Urinary bladder (tissue), 4 donors: ENCODE data around the gene SNTG2. TPM values are rescaled to one million over a fixed set of nuclear protein-coding genes. Genes with fewer than 3 reads are reported as not detected.
"Not testable (repeated sequence)": the region's sequence is repeated elsewhere in the genome, so short reads cannot be mapped to it uniquely, and the experiment has no call there.

Experiments
- DNase-seq: peaks from one replicate; pipeline ENCODE4 v3.0.0-alpha.2; 2015; ENCODE audit errors: extremely low spot score
- H3K27ac ChIP-seq: one replicate; pipeline ENCODE4 v1.5.1; 2013; ENCODE audit warnings: low read depth, mild to moderate bottlenecking, moderate library complexity
- H3K36me3 ChIP-seq: one replicate; pipeline ENCODE4 v1.6.1; 2013; ENCODE audit warnings: mild to moderate bottlenecking, moderate library complexity; ENCODE audit not compliant: insufficient read depth
- H3K4me1 ChIP-seq: one replicate; pipeline ENCODE4 v1.6.1; 2013; ENCODE audit warnings: mild to moderate bottlenecking, moderate library complexity; ENCODE audit not compliant: insufficient read depth
- H3K4me3 ChIP-seq: one replicate; pipeline ENCODE4 v1.5.1; 2013; ENCODE audit warnings: low read depth, low read length
- WGBS: extraction: QIAGEN DNeasy Blood & Tissue Kit; methylation state at CpG from one replicate; pipeline ENCODE4 v1.1.7; 2013; 5-methylcytosine and 5-hydroxymethylcytosine counted together
- polyA plus RNA-seq: library from polyadenylated mRNA; stranded (reverse); fragments of 200-250 nt; gene quantifications from one replicate; pipeline ENCODE4 v1.2.3, GENCODE V29; 2013
- total RNA-seq: library from RNA; depleted of rRNA; stranded (reverse); fragments of >200 nt; gene quantifications from one replicate; pipeline ENCODE4 v1.2.3, GENCODE V29; 2014
- donor health status: healthy with polysubstance abuse.
- donor health status: healthy.

The SNTG2 gene
- total and polyA plus RNA-seq, 2 donors = 0.69 to 1.6 TPM

- Histone ChIP-seq H3K27ac (no peak overlapping the region), H3K4me1 (no peaks in the 10 kb centered on the region), H3K36me3 (no peaks in the 10 kb centered on the region), H3K4me3 (no peak overlapping the region)
- 80% methylated on average over 10 of the region's 10 CpGs for WGBS
- DNase-seq = no peak
Observed at GRCh38 chr2:1101011-1101782, 150.5 kb downstream of the SNTG2 start.

GRCh38 chr2:1101982-1102590 is 151.4 kb downstream of the SNTG2 start:
- Histone ChIP-seq H3K36me3 (no peaks in the 10 kb centered on the region), H3K4me3 (no peak overlapping the region), H3K27ac (no peak overlapping the region), H3K4me1 (no peaks in the 10 kb centered on the region)
- no peak for DNase-seq
- WGBS = 65% methylated on average over 16 of the region's 16 CpGs

- no peak for DNase-seq
- Histone ChIP-seq H3K27ac (no peak overlapping the region), H3K4me1 (no peaks in the 10 kb centered on the region), H3K4me3 (no peak overlapping the region), H3K36me3 (no peaks in the 10 kb centered on the region)
- WGBS = 70% methylated on average over 8 of the region's 8 CpGs
Observed at GRCh38 chr2:1104364-1104763, 153.7 kb downstream of the SNTG2 start.

- not testable (repeated sequence) for H3K27ac ChIP-seq, DNase-seq, H3K4me3 ChIP-seq, H3K36me3 ChIP-seq, H3K4me1 ChIP-seq
- WGBS = 93% methylated on average over 11 of the region's 14 CpGs
Observed at GRCh38 chr2:1106344-1106743, 155.7 kb downstream of the SNTG2 start.

GRCh38 chr2:1115843-1116539 is 165.3 kb downstream of the SNTG2 start:
- DNase-seq = no peak

GRCh38 chr2:1117569-1117968 is 166.9 kb downstream of the SNTG2 start:
- Histone ChIP-seq H3K4me1 (no peaks in the 10 kb centered on the region), H3K27ac (no peak overlapping the region), H3K4me3 (no peak overlapping the region), H3K36me3 (no peaks in the 10 kb centered on the region)
- 80% methylated on average over 5 of the region's 5 CpGs for WGBS
- no peak for DNase-seq

More at GRCh38 chr2:1115843-1116539, 165.3 kb downstream of the SNTG2 start:
- Histone ChIP-seq H3K4me3 (no peak overlapping the region), H3K4me1 (no peaks in the 10 kb centered on the region), H3K36me3 (no peaks in the 10 kb centered on the region), H3K27ac (no peak overlapping the region)
- WGBS = 85% methylated on average over 12 of the region's 12 CpGs

- no peak overlapping the region for H3K4me3 ChIP-seq
- 51% methylated on average over 1 of the region's 1 CpG for WGBS
- no peak for DNase-seq
- H3K27ac ChIP-seq = no peak overlapping the region
- H3K36me3 ChIP-seq = no peaks in the 10 kb centered on the region
- no peaks in the 10 kb centered on the region for H3K4me1 ChIP-seq
Observed at GRCh38 chr2:1125217-1125616, 174.6 kb downstream of the SNTG2 start.

- 74% methylated on average over 3 of the region's 3 CpGs for WGBS
- Histone ChIP-seq H3K27ac (no peak overlapping the region), H3K4me1 (no peaks in the 10 kb centered on the region), H3K36me3 (no peaks in the 10 kb centered on the region), H3K4me3 (no peak overlapping the region)
- no peak for DNase-seq
Observed at GRCh38 chr2:1125633-1126370, 175.2 kb downstream of the SNTG2 start.

- DNase-seq = no peak
- Histone ChIP-seq H3K4me3 (no peak overlapping the region), H3K27ac (no peak overlapping the region), H3K4me1 (no peaks in the 10 kb centered on the region), H3K36me3 (no peaks in the 10 kb centered on the region)
Observed at GRCh38 chr2:1129982-1130381, 179.3 kb downstream of the SNTG2 start.

GRCh38 chr2:1130922-1131321 is 180.3 kb downstream of the SNTG2 start:
- no peak overlapping the region for H3K4me3 ChIP-seq
- no peaks in the 10 kb centered on the region for H3K36me3 ChIP-seq
- WGBS = 60% methylated on average over 2 of the region's 2 CpGs
- no peak overlapping the region for H3K27ac ChIP-seq
- DNase-seq = no peak
- H3K4me1 ChIP-seq = no peaks in the 10 kb centered on the region

GRCh38 chr2:1132328-1132969 is 181.8 kb downstream of the SNTG2 start:
- DNase-seq = no peak
- Histone ChIP-seq H3K4me1 (no peaks in the 10 kb centered on the region), H3K27ac (no peak overlapping the region), H3K36me3 (no peaks in the 10 kb centered on the region), H3K4me3 (no peak overlapping the region)
- 65% methylated on average over 14 of the region's 14 CpGs for WGBS

- H3K27ac ChIP-seq, H3K4me1 ChIP-seq, H3K4me3 ChIP-seq, DNase-seq, H3K36me3 ChIP-seq: not testable (repeated sequence)
- 84% methylated on average over 16 of the region's 16 CpGs for WGBS
Observed at GRCh38 chr2:1133896-1134295, 183.2 kb downstream of the SNTG2 start.

GRCh38 chr2:1134629-1135028 is 184.0 kb downstream of the SNTG2 start:
- Histone ChIP-seq H3K36me3 (no peaks in the 10 kb centered on the region), H3K27ac (no peak overlapping the region), H3K4me3 (no peak overlapping the region), H3K4me1 (no peaks in the 10 kb centered on the region)
- WGBS = 99% methylated on average over 20 of the region's 20 CpGs
- no peak for DNase-seq
